Forelimb muscle (tissue), 1 donor: ENCODE measurements around the gene ATG2B. TPM values are rescaled to one million over a fixed set of nuclear protein-coding genes. Genes with fewer than 3 reads are reported as not detected.
"Not testable (repeated sequence)": the region's sequence is repeated elsewhere in the genome, so short reads cannot be mapped to it uniquely, and the experiment has no call there.

Experiments
- DNase-seq: peaks from one replicate; pipeline ENCODE4 v3.0.0-alpha.2; 2013; ENCODE audit warnings: low read depth
- polyA plus RNA-seq: library from polyadenylated mRNA; unstranded; fragments of 120-200 nt; gene quantifications from one replicate; pipeline ENCODE4 v1.2.1, GENCODE V29; 2013; ENCODE audit not compliant: insufficient read length

ATG2B gene
- polyA plus RNA-seq, 1 donor = 16.9 TPM

DNA sequence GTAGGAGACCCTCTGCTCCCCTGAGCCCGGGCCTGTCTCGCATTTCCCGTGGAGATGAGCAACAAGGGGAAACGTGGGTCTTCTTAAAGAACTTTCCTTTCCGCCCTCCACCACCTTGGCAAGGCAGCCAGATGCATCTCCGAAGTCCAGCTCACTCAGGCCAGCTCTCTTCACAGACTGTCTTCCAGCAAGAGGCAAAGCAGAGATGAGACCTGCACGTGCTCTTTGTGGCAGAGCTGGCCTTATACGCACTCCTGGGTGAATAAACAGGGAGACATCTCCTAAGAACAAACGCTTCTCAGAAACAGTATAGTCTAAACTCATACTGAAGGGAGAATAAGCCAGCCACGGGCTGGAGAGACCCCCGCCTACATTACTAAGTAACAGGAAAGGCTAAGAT, 108.5 kb downstream of the ATG2B start:
- no peak for DNase-seq

- DNase-seq = no peak
Observed at GRCh38 chr14:96252999-96253539, 110.1 kb downstream of the ATG2B start.

GRCh38 chr14:96252323-96252998, 110.7 kb downstream of the ATG2B start:
- no peak for DNase-seq

DNA sequence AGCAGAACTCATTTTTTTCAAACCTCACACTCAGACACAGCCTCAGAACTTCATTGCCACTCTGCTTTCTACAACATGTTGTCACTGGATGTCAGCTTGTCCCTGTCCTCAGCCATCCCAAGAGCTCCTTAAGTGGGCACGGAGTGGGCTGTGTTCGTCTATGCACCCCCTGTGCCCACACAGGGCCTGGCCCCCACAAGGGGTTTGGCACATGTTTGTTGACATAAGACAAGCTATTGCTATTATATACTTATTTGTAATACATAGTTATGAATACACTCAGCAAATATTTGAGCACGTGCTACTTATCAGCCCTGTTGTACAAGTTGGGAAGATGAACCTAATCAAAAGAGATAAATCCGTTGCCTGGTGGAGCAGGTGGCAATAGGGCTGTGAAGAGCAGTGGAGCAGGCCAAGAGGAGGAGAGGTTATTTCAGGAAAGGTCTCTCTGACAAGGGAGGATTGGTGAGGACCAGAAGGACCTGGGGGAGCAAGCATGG, 111.4 kb downstream of the ATG2B start:
- DNase-seq = no peak

DNA sequence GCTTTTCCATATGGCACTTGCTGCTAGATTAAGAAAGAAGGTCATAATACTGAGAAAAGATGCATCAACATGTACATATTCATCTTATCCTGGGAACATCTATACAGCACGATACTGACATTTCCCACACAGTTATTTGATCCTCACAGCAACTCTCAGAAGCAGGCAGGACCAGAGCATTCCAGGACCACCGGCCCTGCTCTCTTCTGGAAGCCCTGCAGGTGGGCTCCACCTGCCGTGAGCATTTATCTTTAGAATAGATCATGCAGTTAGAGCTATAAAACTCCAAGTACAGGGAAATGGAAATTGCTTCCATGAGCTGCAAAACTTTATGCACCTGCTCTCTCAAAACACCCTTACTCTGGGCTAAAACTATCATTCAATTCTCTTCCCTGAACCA, 112.7 kb downstream of the ATG2B start:
- DNase-seq = no peak

- DNase-seq = no peak
Observed at GRCh38 chr14:96249029-96249428, 114.1 kb downstream of the ATG2B start.

GRCh38 chr14:96247031-96247430, 116.1 kb downstream of the ATG2B start:
- DNase-seq = no peak

DNA sequence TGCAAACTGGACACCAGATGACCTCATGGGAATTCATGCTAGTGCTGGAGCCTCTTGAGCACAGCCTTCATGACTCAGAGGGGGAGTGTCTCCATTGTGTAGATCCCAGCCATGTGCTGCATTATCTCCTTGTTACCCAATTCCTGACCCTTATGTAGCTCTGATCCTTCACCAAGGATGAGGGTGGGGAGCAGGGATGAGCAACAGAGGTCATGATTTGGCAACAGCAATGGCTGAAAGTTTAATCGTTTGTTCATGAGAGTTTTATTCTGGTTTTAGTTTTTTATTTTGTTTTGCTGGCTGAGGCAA, 116.6 kb downstream of the ATG2B start:
- no peak for DNase-seq

DNA sequence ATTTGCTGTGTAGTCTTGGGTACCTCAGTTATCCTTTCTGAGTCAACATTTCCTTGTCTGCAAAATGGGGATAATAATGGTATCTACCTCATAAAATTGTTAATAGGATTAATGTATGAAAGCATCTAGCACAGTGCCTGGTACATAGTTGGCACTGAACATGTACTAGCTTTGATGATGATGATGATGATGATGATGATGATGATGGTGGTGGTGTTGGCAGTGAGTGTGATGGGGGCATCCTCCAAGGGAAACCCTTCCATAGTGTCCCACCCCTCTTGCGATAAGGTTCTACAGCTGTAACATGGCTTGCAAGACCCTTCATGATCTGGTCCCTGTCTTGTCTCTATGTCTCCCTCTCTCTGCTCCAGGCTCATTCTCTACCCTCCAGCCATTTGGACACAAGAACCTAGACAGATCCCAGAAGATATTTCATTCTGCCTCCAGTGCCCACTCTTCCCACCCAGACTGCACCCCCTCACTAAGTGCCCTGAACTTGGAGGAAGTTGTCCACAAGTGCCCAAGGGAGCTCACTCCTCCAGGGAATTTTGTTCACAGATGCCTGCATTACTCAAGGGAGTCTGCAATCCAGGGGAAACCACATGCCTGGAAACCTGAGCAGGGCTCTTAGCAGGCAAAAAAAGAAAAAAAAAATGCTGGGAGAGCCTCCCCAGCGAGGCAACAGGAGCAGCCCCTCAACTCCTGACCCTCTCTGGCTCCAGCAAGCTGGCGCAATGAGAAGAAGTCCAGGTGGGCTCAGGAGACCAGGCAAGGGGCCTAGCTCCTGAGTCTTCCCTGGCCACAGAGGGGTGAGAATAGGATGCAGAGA, 117.2 kb downstream of the ATG2B start:
- DNase-seq = no peak

DNA sequence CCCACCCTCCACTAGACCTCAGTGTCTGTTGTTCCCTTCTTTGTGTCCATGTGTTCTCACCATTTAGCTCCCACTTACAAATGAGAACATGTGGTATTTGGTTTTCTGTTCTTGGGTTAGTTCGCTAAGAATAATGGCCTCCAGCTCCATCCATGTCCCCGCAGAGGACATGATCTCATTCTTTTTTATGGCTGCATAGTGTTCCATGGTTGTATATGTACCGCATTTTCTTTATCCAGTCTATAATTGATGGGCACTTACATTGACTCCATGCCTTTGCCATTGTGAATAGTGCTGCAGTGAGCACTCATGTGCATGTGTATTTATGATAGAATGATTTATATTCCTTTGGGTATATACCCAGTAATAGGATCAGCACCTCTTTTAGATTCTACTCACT, 118.1 kb downstream of the ATG2B start:
- DNase-seq = not testable (repeated sequence)

DNA sequence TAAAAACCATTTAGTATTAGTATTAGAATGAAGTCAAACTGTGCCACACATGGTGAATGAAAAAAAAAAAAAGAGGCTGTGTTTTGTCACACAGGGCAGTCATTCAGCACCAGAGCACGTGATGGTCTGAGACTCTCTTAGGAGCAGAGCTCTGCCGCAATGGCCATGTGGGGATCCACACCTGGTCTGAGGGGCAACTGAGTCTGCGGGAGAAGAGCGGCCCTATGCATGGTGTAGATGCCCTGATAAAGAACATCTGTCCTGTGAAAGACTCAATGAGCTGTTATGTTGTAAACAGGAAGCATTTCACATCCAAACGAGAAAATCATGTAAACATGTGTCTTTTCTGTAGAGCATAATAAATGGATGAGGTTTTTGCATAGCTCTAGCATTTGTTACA, 119.4 kb downstream of the ATG2B start:
- DNase-seq = no peak

- no peak for DNase-seq
Observed at GRCh38 chr14:96242126-96242525, 121.0 kb downstream of the ATG2B start.

DNA sequence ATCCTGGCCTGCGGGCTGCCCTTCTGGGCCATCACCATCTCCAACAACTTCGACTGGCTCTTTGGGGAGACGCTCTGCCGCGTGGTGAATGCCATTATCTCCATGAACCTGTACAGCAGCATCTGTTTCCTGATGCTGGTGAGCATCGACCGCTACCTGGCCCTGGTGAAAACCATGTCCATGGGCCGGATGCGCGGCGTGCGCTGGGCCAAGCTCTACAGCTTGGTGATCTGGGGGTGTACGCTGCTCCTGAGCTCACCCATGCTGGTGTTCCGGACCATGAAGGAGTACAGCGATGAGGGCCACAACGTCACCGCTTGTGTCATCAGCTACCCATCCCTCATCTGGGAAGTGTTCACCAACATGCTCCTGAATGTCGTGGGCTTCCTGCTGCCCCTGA, 122.5 kb downstream of the ATG2B start:
- no peak for DNase-seq

DNA sequence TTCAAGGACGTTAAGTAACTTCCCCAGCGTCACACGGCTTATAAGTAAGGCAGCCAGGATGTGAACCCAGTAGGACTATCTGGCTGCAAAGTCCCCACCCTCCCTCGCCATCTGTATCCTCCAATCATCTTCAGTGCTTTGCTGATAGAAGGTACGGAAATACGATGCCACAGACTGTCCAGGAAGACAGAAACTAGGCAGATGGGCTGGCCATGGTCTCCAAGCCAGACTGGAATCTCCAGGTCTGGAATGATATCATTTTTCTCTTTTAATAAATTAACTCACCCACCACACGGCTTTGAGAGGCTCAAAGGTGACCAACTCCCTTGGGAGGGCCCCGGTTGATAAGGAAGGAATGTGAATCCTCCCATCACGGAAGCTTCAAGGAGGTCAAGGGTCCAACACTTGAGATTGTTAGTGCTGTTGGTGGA, 123.4 kb downstream of the ATG2B start:
- DNase-seq = no peak

DNA sequence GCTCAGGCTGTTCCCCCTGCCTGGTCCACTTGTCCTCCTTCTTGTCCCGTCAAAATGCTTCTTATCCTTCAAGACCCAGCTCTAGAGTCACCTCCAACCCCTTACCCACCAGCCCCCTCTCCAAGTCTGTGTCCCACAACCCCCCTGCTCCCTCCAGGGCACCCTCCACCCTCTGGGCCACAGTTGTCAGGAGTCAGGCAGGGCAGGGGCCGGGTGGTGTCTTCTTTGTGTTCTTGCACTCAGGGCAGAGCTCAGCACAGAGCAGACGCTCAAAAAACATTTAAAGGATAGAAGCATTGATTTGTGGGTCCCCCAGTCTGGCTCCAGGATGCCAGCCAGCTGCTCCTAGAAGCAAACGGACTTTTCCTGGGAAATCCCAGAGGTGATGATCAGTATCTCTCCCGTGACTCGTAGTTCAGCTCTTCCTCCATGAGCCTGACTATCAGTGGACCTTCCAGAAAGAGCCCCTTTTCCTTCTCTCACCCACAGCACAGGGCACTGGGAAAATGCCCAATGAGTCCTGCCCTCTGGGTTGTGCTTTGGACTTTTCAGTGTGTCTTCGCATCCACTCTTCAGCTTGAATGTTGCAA, 124.4 kb downstream of the ATG2B start:
- no peak for DNase-seq

GRCh38 chr14:96237641-96238040, 125.5 kb downstream of the ATG2B start:
- DNase-seq = no peak

DNA sequence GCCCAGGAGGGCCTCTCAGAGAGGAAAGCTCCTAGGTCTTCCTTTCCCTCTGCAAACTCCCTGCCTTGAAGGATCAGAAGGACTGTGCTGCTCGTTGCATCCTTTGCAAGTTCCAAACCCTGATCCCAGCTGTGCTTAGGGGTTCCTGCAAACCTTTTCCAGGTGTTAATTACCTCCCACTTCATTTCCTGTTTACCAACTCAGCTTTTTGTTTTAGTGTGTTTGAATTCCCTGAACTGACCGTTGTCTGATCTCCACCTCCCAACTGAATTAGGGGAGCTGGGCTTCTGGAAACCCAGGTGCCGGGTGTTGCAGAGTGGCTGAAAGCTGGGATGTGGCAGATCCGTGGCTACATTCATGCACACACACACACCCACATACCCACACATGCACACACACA, 127.7 kb downstream of the ATG2B start:
- no peak for DNase-seq

DNA sequence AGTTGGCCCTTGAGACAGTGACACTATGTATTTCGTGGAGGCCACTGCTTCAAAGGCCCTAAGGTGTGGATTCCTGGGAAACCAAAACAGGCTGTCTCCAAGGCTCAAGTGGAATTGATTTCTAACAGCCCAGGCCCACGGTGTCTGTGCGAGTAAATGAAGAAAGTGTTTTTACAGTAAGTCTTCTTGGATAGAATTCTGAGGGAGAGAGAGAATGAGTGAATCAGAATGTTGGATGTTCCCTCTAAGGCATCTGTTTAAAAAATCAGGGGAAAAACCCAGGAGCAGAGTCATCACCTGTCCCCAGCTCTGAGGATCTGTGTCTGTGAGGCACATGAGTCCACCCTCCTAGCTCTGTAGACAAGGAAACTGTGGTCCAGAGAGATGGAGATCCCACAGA, 129.5 kb downstream of the ATG2B start:
- no peak for DNase-seq

GRCh38 chr14:96232506-96232905, 130.6 kb downstream of the ATG2B start:
- no peak for DNase-seq

GRCh38 chr14:96231526-96232130, 131.5 kb downstream of the ATG2B start:
- DNase-seq = no peak

GRCh38 chr14:96231056-96231455, 132.1 kb downstream of the ATG2B start:
- DNase-seq = no peak

DNA sequence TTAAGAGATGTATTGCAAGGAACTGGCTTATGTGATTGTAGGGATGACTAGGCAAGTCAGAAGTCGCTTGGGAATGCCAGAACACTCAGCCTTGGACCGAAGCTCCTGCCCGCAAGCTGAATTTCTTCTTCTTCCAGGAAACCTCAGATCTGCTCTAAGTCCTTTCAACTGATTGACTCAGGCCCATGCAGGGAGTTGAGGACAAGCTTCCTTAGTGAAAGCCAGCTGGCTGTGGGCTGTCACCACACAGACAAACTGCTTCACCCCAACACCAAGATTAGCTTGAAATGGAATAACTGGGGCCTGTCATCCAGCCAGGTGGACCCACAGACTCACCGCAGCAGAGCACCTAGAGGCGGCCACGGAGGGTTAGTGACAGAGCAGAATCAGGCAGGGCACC, 133.8 kb downstream of the ATG2B start:
- DNase-seq = no peak
